Endothelial cell of umbilical vein (primary cell): ENCODE data around the gene HCFC1R1. TPM values are rescaled to one million over a fixed set of nuclear protein-coding genes. Genes with fewer than 3 reads are reported as not detected.

Experiments
- BruUV-seq: library from RNA; stranded (reverse); fragments of 400-500 nt; replicated peaks from 2 replicates; lab custom pipeline; 2021; lab: Mats Ljungman, UMichigan
- CTCF ChIA-PET: fragments of 300-600, 350-600 bp; sonication (Branson Sonifier 250); formaldehyde crosslinking; loops from one replicate; lab custom pipeline; 2021; ENCODE audit warnings: antibody characterized with exemption, inconsistent platforms; lab: Charles Lee
- POLR2A ChIA-PET: fragments of 300-600, 350-600 bp; sonication (Branson Sonifier 250); formaldehyde crosslinking; loops from one replicate; lab custom pipeline; 2021; ENCODE audit warnings: antibody characterized with exemption, inconsistent platforms; lab: Charles Lee
- DNase-seq: peaks from one replicate; pipeline ENCODE4 v3.0.0-alpha.2; 2011; ENCODE audit warnings: low read depth, low spot score
- FAIRE-seq: peaks from 2 replicates; lab custom pipeline; 2011; peaks lifted over from hg19 to GRCh38; lab: Jason Lieb, UNC
- H2AFZ ChIP-seq: 2 replicates; pipeline ENCODE4 v1.6.0; 2012; ENCODE audit warnings: low read depth, low read length, control low read depth, inconsistent platforms
- H3K27ac ChIP-seq: 2 replicates; pipeline ENCODE4 v1.5.1; 2011; ENCODE audit warnings: low read depth, mild to moderate bottlenecking, control low read depth, low read length, moderate library complexity; ENCODE audit not compliant: insufficient read depth
- H3K27me3 ChIP-seq, 2 experiments: 2 replicates each; pipeline versions ENCODE4 v1.6.0 to v1.6.1; 2011; ENCODE audit warnings: low read length in 2 of 2, mixed read lengths in 1 of 2; ENCODE audit not compliant: control insufficient read depth in 2 of 2, insufficient read depth in 2 of 2
- H3K36me3 ChIP-seq, 2 experiments: 2 replicates in 1 of 2; 3 replicates in 1 of 2; pipeline ENCODE4 v1.5.1; 2011; ENCODE audit warnings: low read length in 2 of 2, mild to moderate bottlenecking in 1 of 2, moderate library complexity in 1 of 2; ENCODE audit not compliant: control insufficient read depth in 2 of 2, insufficient read depth in 2 of 2; ENCODE audit errors: extremely low read depth in 1 of 2
- H3K4me1 ChIP-seq: 3 replicates; pipeline ENCODE4 v1.5.1; 2011; ENCODE audit warnings: mild to moderate bottlenecking, low read length; ENCODE audit not compliant: control insufficient read depth, insufficient read depth; ENCODE audit errors: extremely low read depth
- H3K4me2 ChIP-seq: 2 replicates; pipeline ENCODE4 v1.6.1; 2011; ENCODE audit warnings: low read length, control low read depth, mixed read lengths; ENCODE audit not compliant: insufficient read depth
- H3K4me3 ChIP-seq, 3 experiments: fragments of 200-600 bp in 1 of 3; sonication (generic), shearing (Covaris generic) in 1 of 3; replicated peaks in 1 of 3; 2 replicates each; pipeline ENCODE4 v1.5.1; 2011 to 2016; ENCODE audit warnings: control low read depth in 3 of 3, low read length in 3 of 3, mild to moderate bottlenecking in 2 of 3, inconsistent platforms in 1 of 3, low read depth in 1 of 3, moderate library complexity in 1 of 3; ENCODE audit not compliant: insufficient read depth in 1 of 3
- H3K79me2 ChIP-seq: 2 replicates; pipeline ENCODE4 v1.6.0; 2012; ENCODE audit warnings: low read length, inconsistent platforms; ENCODE audit not compliant: control insufficient read depth, insufficient read depth
- H3K9ac ChIP-seq: replicated peaks from 2 replicates; pipeline ENCODE3; 2011; ENCODE audit warnings: low read length, control low read depth; ENCODE audit not compliant: insufficient read depth; ENCODE audit errors: extremely low read depth
- H3K9me1 ChIP-seq: replicated peaks from 3 replicates; pipeline ENCODE4 v1.6.0; 2011; ENCODE audit warnings: mild to moderate bottlenecking, low read length; ENCODE audit not compliant: control insufficient read depth, insufficient read depth; ENCODE audit errors: extremely low read depth
- H3K9me3 ChIP-seq: replicated peaks from 2 replicates; pipeline ENCODE4 v1.5.1; 2012; ENCODE audit warnings: low read length, inconsistent platforms; ENCODE audit not compliant: control insufficient read depth, insufficient read depth
- H4K20me1 ChIP-seq: replicated peaks from 2 replicates; pipeline ENCODE3; 2011; ENCODE audit warnings: mild to moderate bottlenecking, low read length; ENCODE audit not compliant: control insufficient read depth, insufficient read depth; ENCODE audit errors: extremely low read depth
- CTCF ChIP-seq, 2 donors: IDR thresholded peaks; 1 replicate in 1 of 2; 2 replicates in 1 of 2; pipeline ENCODE4 v1.5.1; 2011; ENCODE audit warnings: low read length in 2 of 2, mild to moderate bottlenecking in 2 of 2, moderate library complexity in 2 of 2, control low read depth in 1 of 2, inconsistent platforms in 1 of 2, low read depth in 1 of 2; ENCODE audit not compliant: insufficient read depth in 1 of 2; ENCODE audit errors: extremely low read depth in 1 of 2
- EZH2 ChIP-seq: IDR thresholded peaks from 2 replicates; pipeline ENCODE4 v1.6.1; 2012; ENCODE audit warnings: borderline replicate concordance, low read depth, mild to moderate bottlenecking, moderate library complexity, low read length, inconsistent platforms; ENCODE audit not compliant: severe bottlenecking
- FOS ChIP-seq: IDR thresholded peaks from 2 replicates; pipeline ENCODE4 v1.6.1; 2011; ENCODE audit warnings: mild to moderate bottlenecking, low read length, moderate library complexity, borderline replicate concordance; ENCODE audit not compliant: insufficient read depth
- GATA2 ChIP-seq: IDR thresholded peaks from 2 replicates; pipeline ENCODE4 v1.7.0; 2011; ENCODE audit warnings: low read depth, mild to moderate bottlenecking, moderate library complexity, mixed read lengths, low read length; ENCODE audit not compliant: insufficient read length, insufficient read depth
- JUN ChIP-seq: IDR thresholded peaks from 2 replicates; pipeline ENCODE4 v1.6.1; 2011; ENCODE audit warnings: borderline replicate concordance, low read depth; ENCODE audit not compliant: insufficient read length, insufficient read depth
- MYC ChIP-seq: IDR thresholded peaks from one replicate; pipeline ENCODE4 v1.6.1; 2011; ENCODE audit warnings: mild to moderate bottlenecking, low read depth, low read length
- POLR2A ChIP-seq: IDR thresholded peaks from 2 replicates; pipeline ENCODE4 v1.6.1; 2012; ENCODE audit warnings: low read depth, mild to moderate bottlenecking, control low read depth, low read length
- POLR2AphosphoS5 ChIP-seq: IDR thresholded peaks from 2 replicates; pipeline ENCODE4 v1.6.1; 2012; ENCODE audit warnings: low read depth, mild to moderate bottlenecking, control low read depth, low read length, moderate library complexity; ENCODE audit not compliant: insufficient read depth
- dilution Hi-C: fragments of 300-500 bp; cut with MboI; formaldehyde crosslinking; loops from one replicate; pipeline ENCODE4 v1.15.0; 2019; ENCODE audit warnings: low sequenced_read_pairs; ENCODE audit not compliant: extremely low pct_ligation_motif_present
- intact Hi-C: fragments of 100-400 bp; cut with micrococcal nuclease; formaldehyde crosslinking; loops from one replicate; pipeline ENCODE4 v1.10.0; 2022
- polyA plus RNA-seq, 4 experiments: library from polyadenylated mRNA; depleted of rRNA in 3 of 4; stranded (reverse) in 3 of 4; unstranded in 1 of 4; fragments of >200 nt; gene quantifications; 2 replicates each; pipeline versions ENCODE4 v1.2.1 to v1.2.3, GENCODE V29; 2011 to 2012; ENCODE audit warnings: missing spikeins in 1 of 4
- total RNA-seq: library from RNA; stranded (reverse); gene quantifications from 2 replicates; pipeline ENCODE4 v1.2.3, GENCODE V29; 2021
- TF ChIP-seq, protein P1 (sequence below): IDR thresholded peaks from 2 replicates; pipeline ENCODE4 v1.6.1; 2011; ENCODE audit not compliant: insufficient read depth, insufficient read length

Gene HCFC1R1
- total and polyA plus RNA-seq, 2 donors (not counting 3 experiments of a cell fraction or from before 2014, with no cell fraction given) = 28.7 to 49.3 TPM

GRCh38 chr16:3003582-3004270 lies 20.0 kb downstream of the HCFC1R1 start:
- Histone ChIP-seq H3K27me3 (no peaks in the 10 kb centered on the region), H3K4me1 (peaks cover 16% of the 10 kb centered on the region), H3K27ac (no peak overlapping the region), H3K9ac (no peak overlapping the region), H3K79me2 (no peaks in the 10 kb centered on the region), H3K4me2 (no peak overlapping the region), H3K9me3 (no peaks in the 10 kb centered on the region), H3K4me3 (no peak overlapping the region), H4K20me1 (no peaks in the 10 kb centered on the region), H3K36me3 (no peaks in the 10 kb centered on the region), H2AFZ (no peak overlapping the region), H3K9me1 (no peaks in the 10 kb centered on the region)
- BruUV-seq = no TSS peak
- DNase-seq = peak; percentile 99
- FAIRE-seq = peak; percentile 99
- ChIA-PET CTCF (interaction anchor here (0.7 to 3.6 kb wide), 8 partner anchors 12 to 111 kb away, joined by 3 to 97 read pairs (median 6); partner anchors contain the start of genes HCFC1R1, THOC6 and TNFRSF12A), POLR2A (interaction anchor here (0.7 to 2.1 kb wide), 3 partner anchors 17 to 140 kb away, joined by 3 to 16 read pairs (median 5); partner anchors contain the start of gene TNFRSF12A)
- no peak for TF ChIP-seq MYC
- TF ChIP-seq GATA2 = no peak
- peak; percentile 46 for TF ChIP-seq POLR2AphosphoS5
- no peak for TF ChIP-seq POLR2A
- no peak for TF ChIP-seq FOS
- peak; percentile 19 to 34 for TF ChIP-seq CTCF (IDR thresholded peaks at IDR 0.05; ENCODE audit: extremely low read depth in 1 of 2, insufficient read depth in 1 of 2, low read depth in 1 of 2, low read length in 2 of 2)
- TF ChIP-seq EZH2 = no peak
- TF ChIP-seq, protein P1, sequence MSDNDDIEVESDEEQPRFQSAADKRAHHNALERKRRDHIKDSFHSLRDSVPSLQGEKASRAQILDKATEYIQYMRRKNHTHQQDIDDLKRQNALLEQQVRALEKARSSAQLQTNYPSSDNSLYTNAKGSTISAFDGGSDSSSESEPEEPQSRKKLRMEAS = no peak
- TF ChIP-seq JUN = no peak
- intact Hi-C loops (loop anchor here (1.0 kb wide), 2 partner anchors 17 to 25 kb away; partner anchors contain the start of gene TNFRSF12A), dilution Hi-C loops (no loop called here)
